DMS114 treated with DMSO at 0.1 percent for 48 hours (cell line): ENCODE measurements around the gene SYNGR3.

Experiments
- DNase-seq: peaks from one replicate; lab custom pipeline; 2025; ENCODE audit not compliant: unreplicated experiment; lab: John Stamatoyannopoulos, UW

The SYNGR3 gene

DNA sequence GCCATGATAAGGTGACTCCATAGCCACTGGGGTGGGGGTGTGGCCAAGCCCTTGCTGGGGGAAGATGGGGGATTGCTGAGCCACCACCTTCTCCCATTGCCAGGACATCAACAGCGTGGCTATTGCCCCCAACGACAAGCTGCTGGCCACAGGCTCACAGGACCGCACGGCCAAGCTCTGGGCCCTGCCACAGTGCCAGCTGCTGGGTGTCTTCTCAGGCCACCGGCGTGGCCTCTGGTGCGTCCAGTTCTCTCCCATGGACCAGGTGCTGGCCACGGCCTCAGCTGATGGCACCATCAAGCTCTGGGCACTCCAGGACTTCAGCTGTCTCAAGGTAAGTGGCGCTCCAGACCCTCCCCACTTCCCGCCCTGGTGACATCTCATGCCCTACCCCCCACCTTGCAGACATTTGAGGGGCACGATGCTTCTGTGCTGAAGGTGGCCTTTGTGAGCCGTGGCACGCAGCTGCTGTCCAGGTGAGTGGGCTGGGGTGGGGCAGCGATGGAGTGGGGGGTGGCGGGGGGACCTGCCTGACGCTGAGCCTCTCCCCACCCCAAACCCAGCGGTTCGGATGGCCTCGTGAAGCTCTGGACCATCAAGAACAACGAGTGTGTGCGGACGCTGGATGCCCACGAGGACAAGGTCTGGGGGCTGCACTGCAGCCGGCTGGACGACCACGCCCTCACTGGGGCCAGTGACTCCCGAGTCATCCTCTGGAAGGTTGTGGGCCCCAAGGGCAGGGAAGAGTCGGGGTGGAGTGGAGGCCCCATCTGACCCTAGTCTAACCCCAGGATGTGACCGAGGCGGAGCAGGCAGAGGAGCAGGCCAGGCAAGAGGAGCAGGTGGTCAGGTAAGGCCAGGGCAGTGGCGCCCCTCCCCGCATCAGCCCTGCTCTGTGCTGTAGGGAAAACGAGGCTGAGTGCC, 12.6 kb upstream of the SYNGR3 start:
- DNase-seq: no peak

DNA sequence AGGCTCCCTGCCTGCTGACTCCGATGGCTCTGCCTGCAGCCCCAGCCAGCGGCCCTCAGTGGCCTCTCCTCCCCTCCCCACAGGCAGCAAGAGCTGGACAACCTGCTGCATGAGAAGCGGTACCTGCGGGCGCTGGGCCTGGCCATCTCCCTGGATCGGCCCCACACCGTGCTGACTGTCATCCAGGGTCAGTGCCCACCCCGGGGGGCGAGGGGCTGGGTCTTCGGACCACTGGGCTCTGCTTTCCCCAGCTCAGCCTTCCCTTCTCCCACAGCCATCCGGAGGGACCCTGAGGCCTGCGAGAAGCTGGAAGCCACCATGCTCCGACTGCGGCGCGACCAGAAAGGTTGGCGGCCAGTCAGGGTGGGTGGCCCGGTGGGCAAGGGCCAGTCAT, 11.9 kb upstream of the SYNGR3 start:
- no peak for DNase-seq

DNA sequence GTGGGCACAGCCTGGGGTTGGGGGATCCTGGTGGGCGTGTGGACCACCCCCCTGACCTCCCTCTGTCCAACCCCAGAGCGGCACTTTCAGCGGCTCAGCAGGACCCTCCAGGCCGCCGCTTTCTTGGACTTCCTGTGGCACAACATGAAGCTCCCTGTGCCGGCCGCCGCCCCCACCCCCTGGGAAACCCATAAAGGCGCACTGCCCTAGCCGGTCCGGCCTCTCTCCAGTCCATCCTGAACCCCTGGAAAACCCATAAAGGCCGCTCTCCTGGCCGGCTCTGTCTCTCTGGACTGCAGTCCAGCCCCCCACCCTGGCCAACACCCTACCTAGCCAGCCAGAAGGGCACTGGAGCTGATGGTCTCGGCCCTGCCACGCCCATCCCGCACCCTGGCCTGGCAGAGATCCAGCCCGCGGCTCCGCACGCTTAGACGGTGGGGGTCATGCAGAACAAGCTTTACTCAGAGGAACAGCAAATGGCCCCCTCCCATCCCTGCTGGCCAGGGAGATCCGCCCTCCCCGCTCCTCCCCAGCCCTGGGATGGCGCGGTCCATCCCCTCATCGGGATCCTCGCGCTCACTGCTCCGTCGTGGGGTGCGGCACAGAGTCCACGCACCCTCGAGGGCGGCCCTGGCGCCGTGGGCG, 11.2 kb upstream of the SYNGR3 start:
- no peak for DNase-seq

DNA sequence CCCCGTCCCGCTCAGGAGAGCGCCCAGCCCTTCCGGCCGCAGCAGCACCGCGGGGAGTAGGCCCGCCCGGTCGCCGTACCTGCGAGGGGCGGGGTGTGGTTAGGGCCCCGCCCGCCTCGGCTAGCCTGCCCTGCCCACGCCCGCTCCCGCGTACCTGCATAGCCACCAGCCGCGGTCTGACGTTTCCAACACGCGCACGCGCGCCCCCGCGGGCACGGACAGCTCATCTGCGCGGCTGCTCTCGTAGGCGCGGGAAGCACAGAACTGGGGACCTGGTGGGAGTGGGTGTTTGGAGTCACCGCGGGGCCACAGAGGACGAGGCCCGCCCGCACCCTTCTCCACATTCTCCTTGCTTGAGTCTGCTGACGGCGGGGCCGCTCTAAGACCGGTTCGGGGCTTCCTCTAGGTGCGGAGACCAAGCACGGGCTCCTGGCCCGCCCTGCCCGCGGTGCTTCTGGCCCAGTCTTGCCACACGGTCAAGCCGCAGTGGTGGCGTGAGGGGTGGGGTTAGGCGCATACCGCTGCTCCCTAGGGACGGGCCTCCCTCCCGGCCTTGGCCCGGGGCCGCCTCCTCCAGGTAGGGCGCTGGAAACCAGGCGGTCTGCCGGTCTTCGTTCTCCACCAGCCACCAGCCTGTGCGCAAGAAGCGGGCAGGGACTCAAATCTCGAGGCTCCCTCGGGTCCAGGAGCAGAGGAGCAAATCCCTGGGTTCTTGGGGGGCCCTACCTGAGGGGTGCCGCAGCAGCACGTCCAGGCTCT, 10.3 kb upstream of the SYNGR3 start:
- no peak for DNase-seq

DNA sequence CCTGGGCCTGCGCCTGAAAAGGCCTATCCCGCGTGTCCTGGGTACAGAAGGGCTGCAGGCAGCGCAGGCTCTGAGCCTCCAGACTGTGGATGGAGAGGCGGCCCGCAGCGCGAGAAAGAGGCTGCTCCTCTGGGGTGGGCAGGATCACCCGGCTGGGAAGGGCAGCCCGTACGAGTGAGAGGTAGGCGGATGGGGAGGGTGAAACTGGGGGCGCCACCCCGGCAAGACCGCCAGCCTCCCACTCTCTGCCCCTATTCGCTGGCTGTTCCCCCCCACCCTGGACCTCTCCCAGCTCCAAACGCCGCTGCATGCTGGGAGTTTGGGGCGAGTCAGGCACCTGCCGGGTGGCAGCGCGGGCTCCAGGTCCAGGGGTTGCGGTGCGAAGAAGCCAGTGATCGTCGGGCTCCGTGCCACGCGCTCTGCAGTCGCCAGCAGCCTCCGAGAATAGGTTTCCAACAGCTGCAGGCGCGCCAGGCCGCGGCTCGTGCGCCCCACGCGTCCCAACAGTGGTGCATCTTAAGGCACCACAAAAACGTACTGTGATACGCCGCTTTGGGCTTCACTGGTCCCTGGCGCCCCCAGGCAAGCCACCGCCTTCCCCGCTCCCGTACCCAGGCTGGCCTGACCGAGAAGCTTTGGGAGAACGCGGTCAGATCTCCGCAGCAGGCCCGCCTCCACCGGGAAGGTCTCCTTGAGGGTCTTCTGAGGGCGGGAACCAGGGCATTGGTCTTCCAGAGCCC, 9.6 kb upstream of the SYNGR3 start:
- DNase-seq: no peak

DNA sequence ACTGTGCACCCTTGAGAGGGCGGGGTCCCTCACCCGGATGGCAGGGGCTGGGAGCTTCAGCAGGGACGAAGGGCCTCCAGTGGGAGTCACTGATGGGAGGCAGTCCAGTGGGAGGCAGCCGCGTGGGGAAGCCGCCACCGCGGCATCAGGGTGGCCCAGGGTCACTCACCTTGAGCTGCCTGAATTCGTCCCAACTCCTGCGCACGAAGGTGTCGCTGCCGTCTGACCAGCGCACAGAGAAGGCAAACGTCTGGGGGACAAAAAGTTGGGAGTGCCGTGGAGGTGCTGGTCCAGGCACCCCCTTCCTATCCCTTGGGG, 9.0 kb upstream of the SYNGR3 start:
- DNase-seq: no peak

DNA sequence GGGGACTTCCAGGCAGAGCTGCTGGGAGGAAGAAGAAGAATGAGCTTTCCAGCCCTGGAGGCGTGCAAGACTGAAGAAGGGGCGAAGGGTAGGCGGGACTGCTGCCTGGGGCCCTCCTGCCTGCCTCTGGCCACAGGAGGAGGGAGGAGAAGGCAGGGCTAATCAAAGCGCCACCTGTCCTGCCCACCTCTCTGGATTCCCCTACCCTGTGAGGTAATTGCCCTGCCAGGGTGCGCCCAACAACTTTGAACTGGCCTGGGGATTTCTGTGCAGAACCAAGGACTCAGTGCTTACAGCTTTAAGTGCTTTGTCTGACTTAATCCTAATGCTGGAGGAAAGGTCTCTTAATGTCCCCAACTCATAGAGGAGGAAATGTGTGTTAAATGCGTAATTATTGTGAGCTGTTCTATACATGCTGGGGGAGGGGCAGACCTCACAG, 8.4 kb upstream of the SYNGR3 start, which contains the start of gene NOXO1:
Gene NOXO1, minus strand, starts transcription at position 72 of the 439 bp plus-strand sequence. CDS start 290 bp downstream, outside the sequence.
- no peak for DNase-seq

DNA sequence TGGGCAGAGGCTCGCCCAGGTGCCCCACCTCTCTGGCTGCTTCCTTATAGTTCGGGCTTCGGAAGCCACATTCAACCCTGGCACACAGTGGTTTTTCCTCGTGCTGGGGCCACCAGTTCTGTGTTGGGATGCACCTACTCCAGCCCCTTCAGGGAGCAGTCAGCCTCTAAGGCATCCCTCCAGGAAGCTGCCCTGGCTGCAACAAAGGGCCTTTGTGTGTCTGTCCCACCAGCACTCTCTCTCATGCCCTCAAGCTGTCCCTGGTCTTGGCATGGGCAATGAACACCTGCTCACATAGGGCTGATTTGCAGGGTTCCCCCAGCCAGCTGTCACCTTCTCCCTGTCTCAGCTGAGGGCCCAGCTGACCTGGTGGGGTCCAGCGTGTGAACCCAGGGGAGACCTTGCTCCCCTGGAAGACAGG, 7.7 kb upstream of the SYNGR3 start:
- no peak for DNase-seq

DNA sequence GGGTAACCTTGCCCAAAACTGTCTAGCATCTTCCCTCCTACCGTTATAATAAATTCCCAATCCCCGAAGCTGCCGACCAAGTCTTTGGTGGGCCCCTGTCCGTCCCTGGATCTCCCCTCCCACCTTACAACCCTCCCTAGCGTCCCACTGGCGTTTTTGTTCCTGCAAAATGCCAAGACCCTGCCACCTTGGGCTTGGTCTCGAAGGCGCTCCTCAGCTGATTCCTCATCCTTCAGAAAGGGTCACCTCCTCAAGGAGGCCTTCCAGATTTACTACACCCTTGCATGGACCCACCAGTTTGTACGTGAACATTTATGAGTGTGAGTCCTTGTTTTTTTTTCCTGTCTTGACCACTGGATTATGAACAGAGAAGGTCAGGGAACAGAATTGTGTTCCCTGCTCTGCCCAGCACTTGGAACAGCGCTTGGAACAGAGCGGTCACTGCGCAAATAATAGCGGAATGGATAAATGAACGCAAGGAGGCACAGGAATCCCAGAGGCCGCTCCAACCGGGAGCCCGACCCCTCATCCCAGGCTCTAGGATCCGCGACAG, 6.7 kb upstream of the SYNGR3 start:
- DNase-seq: no peak

DNA sequence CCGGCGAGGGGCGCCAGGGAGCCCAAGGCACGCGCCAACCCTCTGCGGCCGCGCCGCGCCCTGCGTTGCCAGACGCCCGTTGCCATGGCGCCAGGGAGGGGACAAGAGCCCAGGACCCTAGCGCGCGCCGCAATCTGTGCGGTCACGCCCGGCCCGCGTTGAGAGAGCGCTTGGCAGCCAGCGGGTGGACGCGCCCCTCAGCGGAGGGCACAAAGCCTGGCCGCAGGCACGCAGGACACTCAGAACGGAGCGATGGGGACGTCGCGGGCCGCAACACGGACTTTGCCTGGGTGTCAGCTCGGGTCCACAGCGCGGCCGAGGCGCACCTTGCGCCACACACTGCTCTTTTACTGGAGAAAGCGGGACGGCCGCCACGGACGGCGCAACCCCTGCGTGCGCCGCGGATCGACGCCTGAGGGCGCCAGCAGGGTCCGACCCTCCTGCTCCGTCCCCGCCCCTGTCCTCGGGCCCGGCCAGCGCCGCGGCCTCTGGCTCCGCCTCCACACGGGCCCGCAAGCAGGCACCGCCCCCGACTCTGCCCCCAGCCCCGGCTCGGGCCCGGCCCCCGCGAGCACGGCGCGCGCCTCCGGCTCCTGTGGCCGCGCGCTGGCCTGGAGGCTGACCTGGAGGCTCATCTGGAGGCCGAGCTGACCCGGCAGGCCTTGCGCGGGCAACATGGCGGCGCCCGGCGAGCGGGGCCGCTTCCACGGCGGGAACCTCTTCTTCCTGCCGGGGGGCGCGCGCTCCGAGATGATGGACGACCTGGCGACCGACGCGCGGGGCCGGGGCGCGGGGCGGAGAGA, 6.0 kb upstream of the SYNGR3 start, which contains the start of gene GFER:
Gene GFER, plus strand, starts transcription at position 650 of the 803 bp plus-strand sequence. Its CDS starts 26 bp downstream, at position 676.
- DNase-seq: peak; percentile 57

DNA sequence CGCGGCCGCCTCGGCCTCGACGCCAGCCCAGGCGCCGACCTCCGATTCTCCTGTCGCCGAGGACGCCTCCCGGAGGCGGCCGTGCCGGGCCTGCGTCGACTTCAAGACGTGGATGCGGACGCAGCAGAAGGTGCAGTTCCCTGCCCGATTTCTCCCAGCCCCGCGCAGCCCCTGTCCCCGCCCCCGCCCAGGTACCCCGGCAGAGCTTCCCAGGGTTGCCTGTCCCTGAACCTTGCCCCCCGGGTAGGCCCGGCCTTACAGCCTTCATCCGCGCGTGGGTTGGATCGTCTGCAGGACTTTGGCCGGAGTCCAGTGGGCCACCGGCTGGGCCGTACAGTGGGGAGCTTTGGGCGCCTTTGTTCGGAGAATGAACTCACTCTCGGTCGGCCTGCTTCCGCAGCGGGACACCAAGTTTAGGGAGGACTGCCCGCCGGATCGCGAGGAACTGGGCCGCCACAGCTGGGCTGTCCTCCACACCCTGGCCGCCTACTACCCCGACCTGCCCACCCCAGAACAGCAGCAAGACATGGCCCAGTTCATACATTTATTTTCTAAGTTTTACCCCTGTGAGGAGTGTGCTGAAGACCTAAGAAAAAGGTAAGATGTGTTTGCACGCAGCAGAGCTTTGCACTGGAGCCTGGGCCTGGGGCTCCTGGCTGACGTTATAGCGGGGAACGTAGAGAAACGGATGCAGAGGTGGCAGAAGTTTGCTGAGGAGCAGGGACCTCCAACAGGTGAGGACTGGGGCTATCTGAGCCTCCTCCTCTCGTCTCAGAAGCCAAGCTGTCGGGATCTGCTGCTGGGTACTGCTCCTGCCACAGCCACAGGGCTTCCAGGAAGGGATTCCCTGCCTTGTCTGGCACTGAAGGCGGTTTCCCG, 5.2 kb upstream of the SYNGR3 start:
- no peak for DNase-seq

DNA sequence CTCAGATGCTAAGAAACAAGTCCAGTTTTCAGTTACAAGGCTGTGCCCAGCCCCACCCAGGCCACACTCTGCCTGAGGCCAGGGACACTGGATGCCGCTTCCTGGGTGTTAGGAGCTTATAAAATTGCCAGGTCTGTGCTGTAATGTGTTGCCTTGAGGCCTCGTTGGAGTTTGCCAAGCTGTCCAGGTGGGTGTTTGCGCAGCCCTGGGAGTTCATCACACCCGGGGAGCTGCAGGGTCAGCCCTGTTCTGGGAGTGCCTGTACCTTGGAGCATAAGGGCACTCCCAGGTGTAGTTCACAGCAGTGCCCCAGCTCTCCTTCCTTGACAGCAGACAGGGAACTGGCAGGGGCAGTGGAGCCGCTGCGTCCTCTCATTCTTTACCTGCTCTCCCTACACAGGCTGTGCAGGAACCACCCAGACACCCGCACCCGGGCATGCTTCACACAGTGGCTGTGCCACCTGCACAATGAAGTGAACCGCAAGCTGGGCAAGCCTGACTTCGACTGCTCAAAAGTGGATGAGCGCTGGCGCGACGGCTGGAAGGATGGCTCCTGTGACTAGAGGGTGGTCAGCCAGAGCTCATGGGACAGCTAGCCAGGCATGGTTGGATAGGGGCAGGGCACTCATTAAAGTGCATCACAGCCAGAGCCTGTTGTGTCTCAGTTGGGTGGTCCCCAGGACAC, 4.2 kb upstream of the SYNGR3 start:
- DNase-seq: no peak

DNA sequence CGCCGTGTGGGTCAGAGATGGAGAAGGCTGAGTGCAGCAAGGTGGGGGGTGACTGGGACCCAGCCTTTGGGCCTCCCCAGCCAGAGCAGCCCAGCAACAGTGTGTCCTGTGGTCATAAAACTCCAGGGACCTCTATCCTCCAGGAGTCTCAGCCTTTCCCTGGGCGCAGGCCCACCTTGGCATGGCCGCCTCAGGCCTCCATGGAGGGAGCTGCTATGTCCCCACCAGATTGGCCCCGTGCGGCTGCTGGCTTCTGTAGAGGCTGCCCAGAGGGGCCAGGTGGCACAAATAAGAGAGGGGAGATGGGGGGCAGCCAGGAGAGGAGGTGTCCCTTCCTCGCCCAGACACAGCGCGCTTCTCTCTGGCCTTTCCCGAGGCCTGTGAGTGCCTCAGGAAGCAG, 2.6 kb upstream of the SYNGR3 start:
- no peak for DNase-seq

DNA sequence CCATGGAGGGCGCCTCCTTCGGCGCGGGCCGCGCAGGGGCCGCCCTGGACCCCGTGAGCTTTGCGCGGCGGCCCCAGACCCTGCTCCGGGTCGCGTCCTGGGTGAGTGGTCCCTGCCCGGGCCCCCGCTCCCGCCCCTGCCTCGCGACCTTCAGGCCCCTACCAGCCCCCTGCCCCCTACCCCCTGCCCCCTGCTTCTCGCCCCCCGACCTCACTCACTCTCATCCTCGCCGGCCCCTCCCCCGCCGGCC, 256 bp downstream of the SYNGR3 start:
- no peak for DNase-seq

DNA sequence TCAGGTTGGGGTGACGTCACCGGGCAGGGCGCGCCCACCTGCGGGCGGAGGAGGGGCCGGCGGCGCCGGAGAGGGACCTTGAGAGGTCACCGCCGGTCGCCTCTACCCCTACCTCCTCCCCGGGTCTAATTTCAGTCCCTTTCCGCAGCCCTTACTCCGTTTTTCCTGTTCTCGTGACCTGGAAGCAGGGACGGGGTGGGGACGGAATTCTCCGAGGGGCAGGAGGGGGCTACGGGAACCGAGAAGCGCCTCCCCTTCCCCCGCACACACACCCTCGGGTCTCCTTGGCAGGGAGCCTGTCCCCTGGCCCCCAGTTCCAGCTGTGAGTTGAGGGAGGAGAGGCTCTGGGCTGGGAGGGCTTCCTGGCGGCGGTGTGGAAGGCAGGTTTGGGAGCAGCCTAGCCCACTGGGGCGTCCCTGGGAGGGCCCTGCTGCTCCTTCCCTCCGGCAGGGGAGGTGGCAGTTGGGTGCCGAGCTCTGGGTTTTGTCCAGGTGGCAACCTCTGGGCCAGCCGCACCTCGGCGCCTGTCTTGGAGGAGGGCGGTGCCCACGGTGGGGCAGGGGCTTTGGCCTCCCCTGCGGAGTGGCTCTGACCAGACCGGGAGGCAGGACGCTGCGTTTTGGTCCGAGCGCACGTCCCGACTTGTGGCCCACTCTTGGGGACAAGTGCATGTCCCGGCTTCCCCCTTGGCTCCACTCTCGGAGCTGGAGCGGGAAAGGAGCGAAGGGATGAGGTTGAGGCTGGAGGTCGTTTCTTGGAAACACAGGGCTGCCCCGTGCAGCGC, 773 bp downstream of the SYNGR3 start:
- no peak for DNase-seq

DNA sequence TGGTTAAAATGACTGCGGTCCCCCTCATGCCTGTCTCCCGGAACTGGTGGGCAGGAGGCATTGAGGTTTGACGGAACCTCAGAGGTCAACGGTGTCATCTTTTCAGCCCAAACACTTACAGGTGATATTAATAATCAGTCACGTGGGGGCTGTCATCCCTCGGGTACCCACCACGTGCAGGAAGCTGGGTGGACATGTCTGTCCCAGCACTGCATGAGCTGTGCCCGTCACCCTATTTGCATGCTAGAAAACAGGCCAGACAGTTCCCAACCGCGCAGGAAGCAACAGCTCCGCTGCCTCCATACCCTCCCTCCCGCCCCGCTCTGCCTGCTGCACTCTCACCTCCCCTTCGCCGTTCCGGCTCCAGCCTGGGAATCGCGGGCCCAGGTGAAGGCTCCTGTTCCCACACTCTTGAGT, 1.4 kb downstream of the SYNGR3 start:
- no peak for DNase-seq

DNA sequence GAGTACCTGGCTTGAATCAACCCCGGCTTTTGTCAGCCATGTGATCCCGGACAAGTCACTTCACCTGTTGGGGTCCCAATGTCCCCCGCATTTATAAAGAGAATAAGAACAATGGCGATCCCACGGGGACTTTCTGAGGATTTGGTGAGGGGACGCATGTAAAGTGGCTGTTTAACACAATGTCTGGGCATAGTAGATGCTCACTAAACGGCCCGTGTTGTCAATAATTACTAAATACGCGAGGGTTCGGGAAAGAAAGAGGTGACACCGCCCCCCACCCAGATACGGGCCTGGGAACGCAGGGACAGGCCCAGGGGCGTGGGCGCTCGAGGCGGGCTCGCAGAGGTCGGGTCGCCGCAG, 1.8 kb downstream of the SYNGR3 start:
- DNase-seq: no peak
